Osteoblast (primary cell): Measurements from ENCODE around the gene SERGEF. TPM values are rescaled to one million over a fixed set of nuclear protein-coding genes. Genes with fewer than 3 reads are reported as not detected.

ENCODE experiments used
- DNase-seq: peaks from one replicate; pipeline ENCODE4 v3.0.0; 2011; ENCODE audit warnings: low spot score, mixed read lengths; ENCODE audit not compliant: insufficient read length; ENCODE audit errors: missing footprints
- H2AFZ ChIP-seq: 2 replicates; pipeline ENCODE4 v1.6.0; 2011; ENCODE audit warnings: mild to moderate bottlenecking, low read length
- H3K27ac ChIP-seq: 2 replicates; pipeline ENCODE4 v1.5.1; 2011; ENCODE audit warnings: mild to moderate bottlenecking, low read depth, low read length, moderate library complexity
- H3K27me3 ChIP-seq: 2 replicates; pipeline ENCODE4 v1.6.0; 2012; ENCODE audit warnings: mild to moderate bottlenecking, control low read depth, inconsistent platforms, low read length, moderate library complexity; ENCODE audit not compliant: insufficient read depth
- H3K36me3 ChIP-seq: 2 replicates; pipeline ENCODE4 v1.5.1; 2011; ENCODE audit warnings: mild to moderate bottlenecking, low read length, control low read depth, moderate library complexity; ENCODE audit not compliant: insufficient read depth
- H3K4me1 ChIP-seq: 2 replicates; pipeline ENCODE4 v1.5.1; 2011; ENCODE audit warnings: mild to moderate bottlenecking, low read length, control low read depth, moderate library complexity; ENCODE audit not compliant: insufficient read depth
- H3K4me2 ChIP-seq: 2 replicates; pipeline ENCODE4 v1.6.0; 2011; ENCODE audit warnings: mild to moderate bottlenecking, low read length; ENCODE audit not compliant: insufficient read depth
- H3K4me3 ChIP-seq: fragments of 200-600 bp; sonication (generic); 3 replicates; pipeline ENCODE4 v1.5.1; 2012; ENCODE audit warnings: mild to moderate bottlenecking, low read length, inconsistent platforms; ENCODE audit not compliant: insufficient read depth
- H3K79me2 ChIP-seq: 2 replicates; pipeline ENCODE4 v1.6.0; 2012; ENCODE audit warnings: mild to moderate bottlenecking, low read length, control low read depth, inconsistent platforms; ENCODE audit not compliant: insufficient read depth
- H3K9me3 ChIP-seq: 2 replicates; pipeline ENCODE4 v1.5.1; 2011; ENCODE audit warnings: low read depth, low read length, control low read depth
- H4K20me1 ChIP-seq: 2 replicates; pipeline ENCODE4 v1.6.0; 2012; ENCODE audit warnings: mild to moderate bottlenecking, low read length, control low read depth; ENCODE audit not compliant: insufficient read depth
- CTCF ChIP-seq: IDR thresholded peaks from 2 replicates; pipeline ENCODE4 v1.5.1; 2011; ENCODE audit warnings: mild to moderate bottlenecking, low read depth, low read length, moderate library complexity; ENCODE audit errors: extremely low read depth
- total RNA-seq: library from RNA; depleted of rRNA; stranded (reverse); fragments of >200 nt; gene quantifications from 2 replicates; pipeline ENCODE4 v1.2.3, GENCODE V29; 2012

Gene SERGEF
- total RNA-seq, 1 donor = 29.7 TPM

- H3K79me2 ChIP-seq = no peaks in the 10 kb centered on the region
- H4K20me1 ChIP-seq = no peaks in the 10 kb centered on the region
- no peak overlapping the region for H3K27ac ChIP-seq
- H3K4me3 ChIP-seq = no peak overlapping the region
- no peaks in the 10 kb centered on the region for H3K9me3 ChIP-seq
- H3K4me2 ChIP-seq = no peak overlapping the region
- H2AFZ ChIP-seq = no peak overlapping the region
- peaks cover 13% of the 10 kb centered on the region for H3K4me1 ChIP-seq
- peaks cover 3% of the 10 kb centered on the region for H3K36me3 ChIP-seq
- H3K27me3 ChIP-seq = no peaks in the 10 kb centered on the region
- no peak for DNase-seq
- TF ChIP-seq CTCF = no peak
These were observed 25.0 kb downstream of the SERGEF start for GRCh38 chr11:17987826-17988225.

GRCh38 chr11:17986711-17987220, 26.1 kb downstream of the SERGEF start:
- DNase-seq = no peak
- no peak overlapping the region for H3K4me2 ChIP-seq
- peak; percentile 33 for TF ChIP-seq CTCF

GRCh38 chr11:17986007-17986710, 26.7 kb downstream of the SERGEF start:
- peaks cover 13% of the 10 kb centered on the region for H3K4me1 ChIP-seq
- no peaks in the 10 kb centered on the region for H3K79me2 ChIP-seq
- no peak for TF ChIP-seq CTCF
- H4K20me1 ChIP-seq = no peaks in the 10 kb centered on the region
- no peak overlapping the region for H3K4me3 ChIP-seq
- no peaks in the 10 kb centered on the region for H3K27me3 ChIP-seq
- peak overlapping the region; percentile 21 for H3K27ac ChIP-seq
- no peaks in the 10 kb centered on the region for H3K9me3 ChIP-seq
- no peak overlapping the region for H2AFZ ChIP-seq
- H3K36me3 ChIP-seq = peaks cover 3% of the 10 kb centered on the region
- DNase-seq = peak; percentile 84
- no peak overlapping the region for H3K4me2 ChIP-seq

More at GRCh38 chr11:17986711-17987220, 26.1 kb downstream of the SERGEF start:
- Histone ChIP-seq H3K27me3 (no peaks in the 10 kb centered on the region), H3K36me3 (peaks cover 3% of the 10 kb centered on the region), H3K4me3 (no peak overlapping the region), H3K4me1 (peaks cover 13% of the 10 kb centered on the region), H4K20me1 (no peaks in the 10 kb centered on the region), H3K27ac (peak overlapping the region; percentile 21), H3K9me3 (no peaks in the 10 kb centered on the region), H2AFZ (no peak overlapping the region), H3K79me2 (no peaks in the 10 kb centered on the region)

- DNase-seq = no peak
- no peaks in the 10 kb centered on the region for H4K20me1 ChIP-seq
- no peaks in the 10 kb centered on the region for H3K27me3 ChIP-seq
- no peak overlapping the region for H2AFZ ChIP-seq
- H3K79me2 ChIP-seq = no peaks in the 10 kb centered on the region
- H3K36me3 ChIP-seq = peaks cover 3% of the 10 kb centered on the region
- H3K9me3 ChIP-seq = no peaks in the 10 kb centered on the region
- H3K4me2 ChIP-seq = no peak overlapping the region
- H3K4me1 ChIP-seq = peaks cover 13% of the 10 kb centered on the region
- no peak overlapping the region for H3K4me3 ChIP-seq
- TF ChIP-seq CTCF = no peak
- peak overlapping the region; percentile 9 for H3K27ac ChIP-seq
These were observed 27.3 kb downstream of the SERGEF start for GRCh38 chr11:17985517-17985916.
